SK-N-MC (cell line): ENCODE measurements around the gene TBC1D10B.

Experiments used
- EZH2 ChIP-seq: fragments of 200-600 bp; sonication (generic); IDR thresholded peaks from one replicate; pipeline ENCODE4 v1.6.1; 2017; ENCODE audit warnings: antibody characterized with exemption
- POLR2AphosphoS5 ChIP-seq: IDR thresholded peaks from 2 replicates; pipeline ENCODE4 v1.6.1; 2012; ENCODE audit warnings: mild to moderate bottlenecking, low read depth, low read length, borderline replicate concordance

- TF ChIP-seq POLR2AphosphoS5 (no peak), EZH2 (no peak)
Observed at GRCh38 chr16:30348113-30348512, 22.2 kb downstream of the TBC1D10B start.
